ENCODE data around the gene ST3GAL6.

Gene ST3GAL6

DNA sequence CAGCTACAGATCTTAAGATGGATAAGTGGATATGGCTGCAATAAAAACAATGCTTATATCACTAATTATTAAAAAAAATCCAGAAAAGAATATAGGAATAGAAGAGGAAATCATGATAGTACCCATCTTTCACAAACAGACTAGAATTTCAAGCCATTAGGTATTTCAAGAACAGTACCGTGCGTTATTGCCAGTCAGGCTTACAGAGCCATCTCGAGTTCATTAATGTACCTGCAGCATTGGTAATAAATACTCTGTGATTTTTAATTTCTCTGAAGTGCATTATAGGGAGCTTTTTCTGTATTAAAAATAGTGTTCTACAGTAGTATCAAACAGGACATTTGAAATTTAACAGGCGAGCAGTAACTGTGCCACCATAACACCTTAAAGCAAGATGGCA lies 35.7 kb downstream of the ST3GAL6 start:
- Histone ChIP-seq H3K79me2 (ENCODE audit: insufficient read depth, low read length) (no peaks in the 10 kb centered on the region), H3K4me2 (ENCODE audit: low read length) (no peak overlapping the region), H3K27me3 (ENCODE audit: insufficient read depth, low read length) (no peaks in the 10 kb centered on the region), H3K36me3 (ENCODE audit: insufficient read depth, low read length) (no peaks in the 10 kb centered on the region), H3K9me3 (ENCODE audit: low read length) (no peaks in the 10 kb centered on the region), H3K4me1 (ENCODE audit: insufficient read depth, low read length, severe bottlenecking) (no peaks in the 10 kb centered on the region), H2AFZ (ENCODE audit: low read length) (no peak overlapping the region), H3K9me2 (ENCODE audit: low read depth, low read length) (no peaks in the 10 kb centered on the region), H3F3A (ENCODE audit: insufficient read depth, low read length) (no peaks in the 10 kb centered on the region), H3K4me3 (ENCODE audit: low read depth, low read length, poor library complexity, severe bottlenecking) (no peak overlapping the region), H3K9ac (ENCODE audit: low read length) (no peak overlapping the region), H4K20me1 (ENCODE audit: insufficient read depth, low read length) (no peaks in the 10 kb centered on the region), H3K27ac (ENCODE audit: low read depth, low read length, poor library complexity, severe bottlenecking) (no peak overlapping the region)
- TF ChIP-seq, protein P1, sequence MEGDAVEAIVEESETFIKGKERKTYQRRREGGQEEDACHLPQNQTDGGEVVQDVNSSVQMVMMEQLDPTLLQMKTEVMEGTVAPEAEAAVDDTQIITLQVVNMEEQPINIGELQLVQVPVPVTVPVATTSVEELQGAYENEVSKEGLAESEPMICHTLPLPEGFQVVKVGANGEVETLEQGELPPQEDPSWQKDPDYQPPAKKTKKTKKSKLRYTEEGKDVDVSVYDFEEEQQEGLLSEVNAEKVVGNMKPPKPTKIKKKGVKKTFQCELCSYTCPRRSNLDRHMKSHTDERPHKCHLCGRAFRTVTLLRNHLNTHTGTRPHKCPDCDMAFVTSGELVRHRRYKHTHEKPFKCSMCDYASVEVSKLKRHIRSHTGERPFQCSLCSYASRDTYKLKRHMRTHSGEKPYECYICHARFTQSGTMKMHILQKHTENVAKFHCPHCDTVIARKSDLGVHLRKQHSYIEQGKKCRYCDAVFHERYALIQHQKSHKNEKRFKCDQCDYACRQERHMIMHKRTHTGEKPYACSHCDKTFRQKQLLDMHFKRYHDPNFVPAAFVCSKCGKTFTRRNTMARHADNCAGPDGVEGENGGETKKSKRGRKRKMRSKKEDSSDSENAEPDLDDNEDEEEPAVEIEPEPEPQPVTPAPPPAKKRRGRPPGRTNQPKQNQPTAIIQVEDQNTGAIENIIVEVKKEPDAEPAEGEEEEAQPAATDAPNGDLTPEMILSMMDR (IDR thresholded peaks at IDR 0.05; ENCODE audit: low read length): no peak
- TF ChIP-seq EZH2 (IDR thresholded peaks at IDR 0.05; ENCODE audit: borderline replicate concordance, low read length): no peak

DNA sequence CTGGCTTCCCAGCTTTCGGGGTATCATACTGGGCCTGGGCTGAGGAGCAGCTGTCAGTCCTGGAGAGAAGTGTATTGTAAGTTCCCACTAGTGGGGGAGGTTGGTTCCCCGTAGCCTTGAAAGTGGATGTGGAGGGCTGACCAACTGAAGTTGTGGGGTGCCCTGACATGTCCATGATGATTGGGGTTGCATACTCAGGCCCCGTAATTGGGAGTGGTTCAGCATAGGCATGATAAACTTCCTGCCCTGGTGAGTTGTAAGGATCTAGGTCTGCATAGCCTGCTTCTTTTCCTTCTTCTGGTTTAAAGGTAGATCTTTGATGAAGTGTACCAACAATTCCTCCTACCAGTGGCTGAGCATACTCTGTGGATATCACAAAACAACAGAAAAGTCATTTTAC lies 36.3 kb downstream of the ST3GAL6 start:
- H3K27me3 ChIP-seq (ENCODE audit: insufficient read depth, low read length): no peaks in the 10 kb centered on the region
- H3F3A ChIP-seq (ENCODE audit: insufficient read depth, low read length): no peaks in the 10 kb centered on the region
- H3K27ac ChIP-seq (ENCODE audit: low read depth, low read length, poor library complexity, severe bottlenecking): no peak overlapping the region
- H3K79me2 ChIP-seq (ENCODE audit: insufficient read depth, low read length): no peaks in the 10 kb centered on the region
- H3K9ac ChIP-seq (ENCODE audit: low read length): no peak overlapping the region
- no peak overlapping the region for H3K4me2 ChIP-seq (ENCODE audit: low read length)
- no peaks in the 10 kb centered on the region for H3K9me3 ChIP-seq (ENCODE audit: low read length)
- H3K36me3 ChIP-seq (ENCODE audit: insufficient read depth, low read length): no peaks in the 10 kb centered on the region
- no peaks in the 10 kb centered on the region for H4K20me1 ChIP-seq (ENCODE audit: insufficient read depth, low read length)
- H3K4me3 ChIP-seq (ENCODE audit: low read depth, low read length, poor library complexity, severe bottlenecking): no peak overlapping the region
- no peaks in the 10 kb centered on the region for H3K9me2 ChIP-seq (ENCODE audit: low read depth, low read length)
- H2AFZ ChIP-seq (ENCODE audit: low read length): no peak overlapping the region
- H3K4me1 ChIP-seq (ENCODE audit: insufficient read depth, low read length, severe bottlenecking): no peaks in the 10 kb centered on the region
- no peak for TF ChIP-seq EZH2 (IDR thresholded peaks at IDR 0.05; ENCODE audit: borderline replicate concordance, low read length)
- TF ChIP-seq, protein P1 (IDR thresholded peaks at IDR 0.05; ENCODE audit: low read length): no peak

DNA sequence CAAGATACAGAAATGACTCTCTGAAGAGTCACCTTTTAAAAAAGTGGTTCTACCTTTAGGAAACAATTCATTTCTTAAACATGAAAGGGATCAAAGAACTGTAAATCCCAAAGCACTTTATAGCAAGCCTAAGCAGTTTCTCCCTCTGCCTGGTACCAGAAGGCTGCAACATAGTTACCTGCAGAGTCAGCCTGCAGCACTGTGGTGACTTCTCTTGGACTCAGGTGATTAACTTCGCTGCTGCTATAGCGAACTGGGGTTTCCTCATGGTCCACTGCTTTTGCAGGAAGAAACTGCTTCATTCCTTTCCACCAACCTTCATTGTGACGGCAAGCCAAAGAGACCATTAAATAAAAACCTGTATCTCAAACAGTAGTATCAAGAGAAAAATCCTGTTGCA lies 37.3 kb downstream of the ST3GAL6 start:
- Histone ChIP-seq H3K4me2 (ENCODE audit: low read length) (no peak overlapping the region), H3K27ac (ENCODE audit: low read depth, low read length, poor library complexity, severe bottlenecking) (no peak overlapping the region), H3K36me3 (ENCODE audit: insufficient read depth, low read length) (no peaks in the 10 kb centered on the region), H3K4me3 (ENCODE audit: low read depth, low read length, poor library complexity, severe bottlenecking) (no peak overlapping the region), H3K4me1 (ENCODE audit: insufficient read depth, low read length, severe bottlenecking) (no peaks in the 10 kb centered on the region), H2AFZ (ENCODE audit: low read length) (no peak overlapping the region), H3K9ac (ENCODE audit: low read length) (no peak overlapping the region), H3K27me3 (ENCODE audit: insufficient read depth, low read length) (no peaks in the 10 kb centered on the region), H4K20me1 (ENCODE audit: insufficient read depth, low read length) (no peaks in the 10 kb centered on the region), H3K9me2 (ENCODE audit: low read depth, low read length) (no peaks in the 10 kb centered on the region), H3F3A (ENCODE audit: insufficient read depth, low read length) (no peaks in the 10 kb centered on the region), H3K79me2 (ENCODE audit: insufficient read depth, low read length) (no peaks in the 10 kb centered on the region), H3K9me3 (ENCODE audit: low read length) (no peaks in the 10 kb centered on the region)
- TF ChIP-seq, protein P1 (IDR thresholded peaks at IDR 0.05; ENCODE audit: low read length): no peak
- TF ChIP-seq EZH2 (IDR thresholded peaks at IDR 0.05; ENCODE audit: borderline replicate concordance, low read length): no peak
